HG03457 (cell line): ENCODE measurements around the gene CSPG4.
"Not testable (repeated sequence)": the region's sequence is repeated elsewhere in the genome, so short reads cannot be mapped to it uniquely, and the experiment has no call there.

Experiments used
- ATAC-seq: cut with Tn5 transposase; IDR thresholded peaks from one replicate; pipeline ENCODE4 v1.9.1; 2021; ENCODE audit warnings: moderate number of reproducible peaks; ENCODE audit not compliant: unreplicated experiment

Gene CSPG4

DNA sequence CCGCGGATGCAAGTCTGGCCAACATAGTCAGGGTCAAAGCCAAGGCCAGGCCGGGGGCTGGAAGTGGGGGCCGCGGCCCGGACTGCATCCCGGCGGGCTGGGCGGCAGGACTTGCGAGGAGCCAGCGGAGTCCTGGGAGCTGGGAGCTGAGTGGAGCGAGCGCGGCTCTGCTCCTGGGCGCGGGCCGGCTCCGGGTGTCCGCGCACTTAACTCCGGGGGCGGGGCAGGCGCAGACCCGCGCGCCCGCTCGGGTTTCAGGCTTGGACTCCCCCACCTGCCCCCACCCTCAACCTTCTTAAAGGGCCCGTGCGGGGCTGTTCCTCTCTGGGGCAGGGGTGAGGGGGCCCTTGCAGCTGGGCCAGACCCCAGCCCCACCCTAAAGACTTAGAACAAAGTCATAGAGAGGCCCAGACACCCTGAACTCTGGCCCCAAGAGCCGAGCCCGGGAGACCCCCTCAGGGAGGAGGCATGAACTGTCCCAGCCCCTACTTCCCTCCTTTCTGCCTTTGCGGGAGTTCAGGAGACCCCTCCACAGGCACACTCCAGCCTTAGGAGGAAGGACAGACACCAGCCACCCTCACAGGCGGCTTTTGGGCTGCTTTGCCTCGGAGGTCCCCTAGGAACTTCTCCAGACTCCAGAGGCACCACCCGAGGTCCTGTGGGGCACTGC is at the start of gene CSPG4:
TSS of gene CSPG4 (minus strand) at position 181 of the 670 bp plus-strand sequence. CDS start at position 88, 93 bp downstream.
- no peak for ATAC-seq

GRCh38 chr15:75762357-75762718 is 49.7 kb upstream of the CSPG4 start:
- ATAC-seq = not testable (repeated sequence)

DNA sequence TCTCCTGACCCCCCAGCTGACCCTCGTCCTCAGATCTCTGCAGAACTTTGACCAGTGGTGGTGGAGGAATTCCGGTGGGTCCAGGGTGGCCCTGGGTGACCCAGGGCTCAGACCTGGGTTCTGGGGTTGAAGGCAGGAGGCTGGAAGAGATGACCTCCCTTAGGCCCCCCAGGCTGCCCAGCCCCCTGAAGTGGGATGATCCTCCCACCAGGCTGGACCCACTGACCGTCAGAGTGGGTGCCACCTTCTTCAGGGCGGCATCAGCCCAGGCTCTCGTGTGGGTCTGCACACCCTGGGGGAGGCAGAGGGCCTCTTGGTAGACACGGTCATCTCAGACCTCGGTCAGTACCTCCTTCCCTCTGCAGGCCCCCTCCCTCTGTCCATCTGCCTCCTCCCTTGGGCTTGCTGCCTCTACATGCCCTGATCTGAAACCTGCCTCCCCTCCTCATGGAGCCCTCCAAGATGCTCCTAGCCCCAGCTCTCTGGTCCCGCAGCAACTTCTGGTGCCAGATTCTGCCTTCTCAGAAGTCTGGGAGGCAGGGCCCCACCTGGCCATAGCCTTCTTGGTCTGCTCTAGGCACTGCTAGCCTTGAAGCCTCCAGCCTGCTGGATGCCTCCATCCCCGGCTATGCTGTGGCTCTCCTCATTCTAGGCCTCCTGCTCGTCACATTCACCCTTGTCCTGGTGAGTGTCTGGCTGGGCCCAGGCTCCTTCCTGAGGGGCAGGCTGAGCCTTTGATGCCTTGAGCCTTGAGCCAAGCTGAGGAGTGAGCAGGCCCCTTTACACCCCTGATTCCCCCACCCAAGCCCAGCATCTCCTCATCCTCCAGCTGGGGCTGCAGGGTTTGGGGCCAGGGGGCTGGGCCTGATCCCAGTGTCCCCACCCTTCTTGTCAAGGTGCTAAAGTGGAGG is 49.1 kb upstream of the CSPG4 start:
- ATAC-seq = no peak

GRCh38 chr15:75760704-75761435 is 48.2 kb upstream of the CSPG4 start:
- no peak for ATAC-seq

GRCh38 chr15:75760131-75760520 is 47.5 kb upstream of the CSPG4 start:
- not testable (repeated sequence) for ATAC-seq

DNA sequence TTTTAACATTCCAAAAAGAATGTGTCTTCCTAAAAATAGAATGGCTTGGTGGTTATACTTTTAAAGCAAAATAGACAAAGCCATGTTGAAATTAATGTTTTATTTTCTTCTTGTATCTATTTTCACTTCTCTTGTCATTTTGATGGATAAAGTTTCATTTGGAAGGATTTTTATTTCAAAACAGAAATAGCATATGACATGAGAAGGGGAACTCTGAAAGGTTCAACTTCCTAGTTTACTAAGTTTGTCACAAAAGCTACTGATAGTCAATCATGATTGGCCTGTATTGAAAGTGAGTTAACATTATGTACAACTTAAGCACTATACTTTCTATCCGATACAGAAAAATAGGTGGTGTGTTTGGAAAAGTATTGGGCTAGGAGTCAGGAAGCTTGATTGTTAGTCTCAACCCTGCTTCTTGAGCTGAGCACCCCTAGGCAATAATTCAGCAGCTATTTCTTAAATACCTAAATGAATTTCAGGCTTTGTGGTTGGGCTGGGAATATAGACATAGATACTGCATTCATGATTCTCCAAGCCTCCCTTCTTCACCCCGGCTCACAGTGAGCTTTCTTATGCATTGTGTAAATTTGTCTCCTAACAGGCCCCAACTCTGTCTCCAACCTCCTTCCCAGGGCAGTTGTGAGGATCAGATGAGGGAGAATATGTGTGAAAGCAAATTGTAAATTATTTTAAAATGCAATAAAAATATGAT is 46.9 kb upstream of the CSPG4 start:
- ATAC-seq = no peak

DNA sequence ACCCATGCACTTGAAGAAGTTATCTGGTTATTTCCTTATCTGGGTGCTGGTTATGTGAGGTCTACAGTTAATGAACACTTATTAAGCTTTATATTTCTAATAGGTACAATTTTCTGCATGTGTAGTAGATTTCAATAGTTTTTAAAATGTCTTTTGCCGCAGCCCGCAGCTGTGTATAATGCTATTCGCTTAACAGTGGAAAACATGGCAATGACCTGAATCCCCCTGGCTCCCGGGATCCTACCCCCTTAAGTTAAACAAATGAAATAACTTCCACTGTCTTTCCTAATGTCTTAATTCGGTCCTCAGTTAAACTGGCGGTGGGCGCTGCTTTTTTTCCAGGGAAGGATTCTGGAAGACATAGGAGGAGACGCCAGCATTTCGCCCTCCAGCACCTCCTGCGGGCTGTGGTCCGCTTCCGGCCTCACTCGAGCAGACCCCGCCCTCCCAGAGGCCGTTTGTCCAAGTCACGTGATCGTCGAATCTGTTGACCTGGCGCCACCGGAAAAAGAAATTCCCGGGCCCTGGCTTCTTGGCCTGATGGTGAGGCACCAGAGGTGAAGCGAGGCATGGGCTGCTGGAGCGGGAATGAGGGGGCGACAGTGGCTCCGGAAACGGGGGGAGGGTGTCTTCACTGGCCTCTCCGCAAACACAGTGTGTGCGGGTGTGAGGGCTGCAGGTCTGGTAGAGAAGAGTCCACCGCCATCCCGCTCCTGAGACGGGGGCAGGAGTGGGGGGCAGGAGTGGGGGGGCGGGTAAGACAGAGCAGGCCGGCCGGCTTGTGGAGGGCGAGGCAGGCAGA is 45.6 kb upstream of the CSPG4 start:
- peak; percentile 69 for ATAC-seq

- ATAC-seq = not testable (repeated sequence)
Observed at GRCh38 chr15:75754871-75755270, 42.2 kb upstream of the CSPG4 start.

- ATAC-seq = no peak
Observed at GRCh38 chr15:75753145-75753544, 40.5 kb upstream of the CSPG4 start.

DNA sequence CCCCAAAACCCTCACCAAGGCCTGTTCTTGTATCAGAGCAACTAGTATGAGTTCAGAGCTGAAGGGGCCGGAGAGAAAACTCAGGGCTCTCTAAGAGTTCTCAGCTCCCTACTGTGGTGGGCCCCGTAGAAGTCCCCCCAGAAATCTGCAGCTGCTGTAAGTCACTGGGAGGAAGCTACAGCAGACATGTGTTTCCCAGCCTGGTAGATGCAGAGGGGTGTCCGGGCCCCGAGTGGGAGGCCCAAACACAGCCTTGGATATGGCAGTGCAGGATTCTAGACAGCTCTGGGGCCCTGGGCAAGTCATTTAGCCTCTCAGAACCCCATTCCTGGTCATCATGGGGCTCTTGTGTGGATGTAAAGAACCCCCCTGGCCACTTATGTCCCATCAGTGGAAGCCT is 39.2 kb upstream of the CSPG4 start:
- no peak for ATAC-seq

DNA sequence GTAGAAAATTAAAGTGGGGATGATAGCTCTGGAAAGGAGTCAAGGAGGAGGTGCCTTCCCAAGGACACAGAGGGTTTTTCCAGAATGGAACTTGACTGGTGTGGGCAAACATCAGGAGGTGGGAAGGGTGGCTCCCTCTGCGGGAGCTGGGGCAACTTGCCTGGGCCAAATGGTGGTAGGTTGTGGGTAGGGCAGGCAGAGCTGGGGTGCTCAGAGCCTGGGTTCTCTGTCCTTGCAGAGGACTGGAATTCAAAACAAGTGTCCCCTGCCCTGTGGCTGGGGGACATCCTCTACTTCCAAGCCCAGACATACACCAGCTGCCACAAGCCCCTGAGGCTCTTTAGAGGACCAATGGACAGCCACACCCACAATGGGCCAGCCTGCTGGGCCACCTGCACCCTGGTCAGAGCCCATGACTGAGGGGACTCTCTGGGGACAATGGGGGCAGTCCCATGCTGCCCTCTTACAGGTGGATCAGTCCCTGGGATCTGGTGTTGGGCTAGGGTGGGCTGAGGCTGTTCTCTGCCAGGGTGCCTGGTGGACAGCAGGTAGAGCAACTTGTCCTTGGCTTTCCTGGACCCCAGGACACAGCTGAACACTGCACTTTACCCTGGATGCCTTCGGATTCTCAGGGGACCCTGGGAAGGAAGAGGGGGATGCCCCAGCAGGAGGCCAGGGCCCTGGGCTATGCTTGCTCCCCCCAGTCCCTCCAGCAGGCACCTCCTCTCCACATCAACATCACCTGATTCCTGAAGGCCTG is 38.6 kb upstream of the CSPG4 start:
- ATAC-seq = no peak

GRCh38 chr15:75750261-75751050 is 37.8 kb upstream of the CSPG4 start:
- no peak for ATAC-seq

GRCh38 chr15:75749820-75750219 is 37.2 kb upstream of the CSPG4 start:
- no peak for ATAC-seq

- ATAC-seq = not testable (repeated sequence)
Observed at GRCh38 chr15:75748882-75749281, 36.2 kb upstream of the CSPG4 start.

DNA sequence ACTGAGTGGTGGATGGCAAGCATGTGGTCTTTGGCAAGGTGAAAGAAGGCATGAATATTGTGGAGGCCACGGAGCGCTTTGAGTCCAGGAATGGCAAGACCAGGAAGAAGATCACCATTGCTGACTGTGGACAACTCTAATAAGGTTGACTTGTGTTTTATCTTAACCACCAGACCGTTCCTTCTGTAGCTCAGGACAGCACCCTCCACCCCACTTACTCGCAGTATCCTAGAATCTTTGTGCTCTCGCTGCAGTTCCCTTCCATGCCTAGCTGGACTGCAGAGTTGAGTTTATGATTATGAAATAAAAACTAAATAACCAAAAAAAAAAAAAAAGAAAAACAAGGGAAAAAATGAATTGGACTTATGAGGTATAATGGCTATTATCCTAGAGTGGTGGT is 34.5 kb upstream of the CSPG4 start:
- ATAC-seq = not testable (repeated sequence)

DNA sequence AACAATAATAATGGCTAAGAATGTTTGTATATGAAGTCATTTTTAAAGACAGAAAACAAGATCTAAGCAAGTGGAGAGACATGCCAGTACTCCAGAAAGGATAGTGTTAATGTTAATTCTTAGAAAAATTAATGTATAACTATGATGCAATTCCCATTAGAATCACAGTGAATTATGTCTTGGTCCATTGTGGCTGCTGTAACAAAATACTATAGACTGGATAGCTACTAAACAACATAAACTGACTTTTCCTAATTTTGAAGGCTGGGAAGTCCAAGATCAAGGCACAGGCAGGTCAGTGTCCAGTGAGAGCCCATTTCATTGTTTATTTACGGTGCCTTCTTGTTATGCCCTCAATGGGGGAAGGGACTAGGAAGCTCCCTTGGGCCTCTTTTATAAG is 32.7 kb upstream of the CSPG4 start:
- ATAC-seq = no peak

DNA sequence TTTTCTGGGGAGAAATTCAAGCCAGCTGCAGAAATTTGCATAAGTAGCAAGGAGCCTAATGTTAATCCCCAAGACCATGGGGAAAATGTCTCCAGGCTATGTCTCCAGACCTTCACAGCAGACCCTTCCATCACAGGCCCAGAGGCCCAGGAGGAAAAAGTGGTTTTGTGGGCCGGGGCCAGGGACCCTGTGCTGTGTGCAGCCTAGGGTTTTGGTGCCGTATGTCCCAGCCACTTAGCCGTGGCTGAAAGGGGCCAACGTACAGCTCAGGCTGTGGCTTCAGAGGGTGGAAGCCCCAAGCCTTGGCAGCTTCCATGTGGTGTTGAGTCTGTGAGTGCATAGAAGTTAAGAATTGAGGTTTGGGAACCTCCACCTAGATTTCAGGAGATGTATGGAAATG is 29.7 kb upstream of the CSPG4 start:
- ATAC-seq = not testable (repeated sequence)

GRCh38 chr15:75739791-75740190 is 27.1 kb upstream of the CSPG4 start:
- ATAC-seq = no peak
